Measurements from ENCODE around the gene WBP2.

WBP2 gene

DNA sequence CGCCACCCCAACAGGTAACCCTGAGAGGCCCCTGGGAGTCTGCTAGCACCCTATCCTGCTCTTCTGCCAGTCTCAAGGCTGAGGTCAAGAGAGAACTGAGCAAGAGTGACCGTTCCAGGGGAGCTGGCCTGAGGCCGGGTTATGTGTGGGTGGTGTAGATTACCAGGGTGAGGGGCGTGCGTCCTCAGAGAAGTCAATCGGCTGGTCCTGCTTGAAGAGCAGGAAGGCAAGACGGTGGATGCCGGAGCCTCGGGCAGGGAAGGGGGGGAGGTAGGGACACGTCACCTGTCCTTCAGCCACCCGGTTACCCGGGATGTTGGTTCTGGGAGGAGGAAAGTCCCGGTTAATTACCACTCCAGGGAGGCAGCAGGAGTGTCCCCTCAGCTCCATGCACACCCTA is 44.2 kb upstream of the WBP2 start:
- H3K4me3 ChIP-seq (ENCODE audit: low read depth, low read length): no peak overlapping the region
- no peak for DNase-seq (ENCODE audit: low read depth)
- TF ChIP-seq, protein P1, sequence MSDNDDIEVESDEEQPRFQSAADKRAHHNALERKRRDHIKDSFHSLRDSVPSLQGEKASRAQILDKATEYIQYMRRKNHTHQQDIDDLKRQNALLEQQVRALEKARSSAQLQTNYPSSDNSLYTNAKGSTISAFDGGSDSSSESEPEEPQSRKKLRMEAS (IDR thresholded peaks at IDR 0.05; ENCODE audit: low read depth, low read length): no peak
- TF ChIP-seq POLR2A (IDR thresholded peaks at IDR 0.05; ENCODE audit: extremely low read depth, insufficient read length) (no peak), MYC (IDR thresholded peaks at IDR 0.05; ENCODE audit: low read depth, low read length) (no peak)
- TF ChIP-seq, protein P2, sequence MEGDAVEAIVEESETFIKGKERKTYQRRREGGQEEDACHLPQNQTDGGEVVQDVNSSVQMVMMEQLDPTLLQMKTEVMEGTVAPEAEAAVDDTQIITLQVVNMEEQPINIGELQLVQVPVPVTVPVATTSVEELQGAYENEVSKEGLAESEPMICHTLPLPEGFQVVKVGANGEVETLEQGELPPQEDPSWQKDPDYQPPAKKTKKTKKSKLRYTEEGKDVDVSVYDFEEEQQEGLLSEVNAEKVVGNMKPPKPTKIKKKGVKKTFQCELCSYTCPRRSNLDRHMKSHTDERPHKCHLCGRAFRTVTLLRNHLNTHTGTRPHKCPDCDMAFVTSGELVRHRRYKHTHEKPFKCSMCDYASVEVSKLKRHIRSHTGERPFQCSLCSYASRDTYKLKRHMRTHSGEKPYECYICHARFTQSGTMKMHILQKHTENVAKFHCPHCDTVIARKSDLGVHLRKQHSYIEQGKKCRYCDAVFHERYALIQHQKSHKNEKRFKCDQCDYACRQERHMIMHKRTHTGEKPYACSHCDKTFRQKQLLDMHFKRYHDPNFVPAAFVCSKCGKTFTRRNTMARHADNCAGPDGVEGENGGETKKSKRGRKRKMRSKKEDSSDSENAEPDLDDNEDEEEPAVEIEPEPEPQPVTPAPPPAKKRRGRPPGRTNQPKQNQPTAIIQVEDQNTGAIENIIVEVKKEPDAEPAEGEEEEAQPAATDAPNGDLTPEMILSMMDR (IDR thresholded peaks at IDR 0.05; ENCODE audit: low read depth, low read length): no peak

DNA sequence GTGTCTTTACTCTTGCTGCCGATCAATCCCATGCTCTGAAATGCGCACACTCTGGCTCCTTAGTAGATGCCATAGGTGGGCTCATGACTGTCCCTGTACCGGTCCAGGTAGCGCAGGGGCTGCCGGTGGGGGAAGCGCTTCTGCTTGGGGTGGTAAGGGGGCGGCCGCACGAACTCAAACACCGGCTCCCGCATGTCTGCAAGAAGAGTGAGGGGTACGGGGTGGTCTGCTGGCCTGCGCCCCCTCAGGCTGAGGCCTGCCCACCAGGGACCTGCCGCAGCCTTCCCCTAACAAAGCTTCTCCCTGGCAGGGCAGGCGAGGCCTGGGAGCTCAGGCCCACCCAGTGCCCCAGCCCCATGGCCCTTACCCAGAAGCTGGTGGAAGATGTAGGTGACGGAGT is 43.7 kb upstream of the WBP2 start:
- TF ChIP-seq POLR2A (IDR thresholded peaks at IDR 0.05; ENCODE audit: extremely low read depth, insufficient read length) (no peak), MYC (IDR thresholded peaks at IDR 0.05; ENCODE audit: low read depth, low read length) (no peak)
- TF ChIP-seq, protein P1 (IDR thresholded peaks at IDR 0.05; ENCODE audit: low read depth, low read length): no peak
- TF ChIP-seq, protein P2 (IDR thresholded peaks at IDR 0.05; ENCODE audit: low read depth, low read length): no peak
- no peak for DNase-seq (ENCODE audit: low read depth)
- H3K4me3 ChIP-seq (ENCODE audit: low read depth, low read length): no peak overlapping the region

DNA sequence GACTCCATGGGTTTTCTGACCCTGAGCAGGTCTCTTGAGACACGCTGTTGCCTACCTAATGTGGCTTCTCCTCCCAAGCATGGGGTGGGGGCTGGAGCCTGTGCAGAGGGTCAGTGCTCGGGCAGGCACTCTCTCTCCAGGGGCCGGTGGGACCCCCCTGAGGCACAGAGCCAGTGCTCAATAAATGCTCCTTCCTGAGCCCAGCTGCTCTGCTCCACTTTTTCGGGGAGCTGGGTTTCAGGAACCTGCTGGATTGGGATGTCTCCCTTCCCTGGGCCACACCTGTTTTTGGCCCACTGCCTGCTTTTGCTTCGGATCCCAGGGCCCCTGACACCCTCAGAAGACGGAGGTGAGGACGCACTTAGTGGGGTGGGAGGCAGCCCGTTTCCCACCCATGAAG is 42.9 kb upstream of the WBP2 start:
- no peak for DNase-seq (ENCODE audit: low read depth)
- TF ChIP-seq, protein P1 (IDR thresholded peaks at IDR 0.05; ENCODE audit: low read depth, low read length): no peak
- TF ChIP-seq POLR2A (IDR thresholded peaks at IDR 0.05; ENCODE audit: extremely low read depth, insufficient read length): no peak
- no peak for TF ChIP-seq MYC (IDR thresholded peaks at IDR 0.05; ENCODE audit: low read depth, low read length)

DNA sequence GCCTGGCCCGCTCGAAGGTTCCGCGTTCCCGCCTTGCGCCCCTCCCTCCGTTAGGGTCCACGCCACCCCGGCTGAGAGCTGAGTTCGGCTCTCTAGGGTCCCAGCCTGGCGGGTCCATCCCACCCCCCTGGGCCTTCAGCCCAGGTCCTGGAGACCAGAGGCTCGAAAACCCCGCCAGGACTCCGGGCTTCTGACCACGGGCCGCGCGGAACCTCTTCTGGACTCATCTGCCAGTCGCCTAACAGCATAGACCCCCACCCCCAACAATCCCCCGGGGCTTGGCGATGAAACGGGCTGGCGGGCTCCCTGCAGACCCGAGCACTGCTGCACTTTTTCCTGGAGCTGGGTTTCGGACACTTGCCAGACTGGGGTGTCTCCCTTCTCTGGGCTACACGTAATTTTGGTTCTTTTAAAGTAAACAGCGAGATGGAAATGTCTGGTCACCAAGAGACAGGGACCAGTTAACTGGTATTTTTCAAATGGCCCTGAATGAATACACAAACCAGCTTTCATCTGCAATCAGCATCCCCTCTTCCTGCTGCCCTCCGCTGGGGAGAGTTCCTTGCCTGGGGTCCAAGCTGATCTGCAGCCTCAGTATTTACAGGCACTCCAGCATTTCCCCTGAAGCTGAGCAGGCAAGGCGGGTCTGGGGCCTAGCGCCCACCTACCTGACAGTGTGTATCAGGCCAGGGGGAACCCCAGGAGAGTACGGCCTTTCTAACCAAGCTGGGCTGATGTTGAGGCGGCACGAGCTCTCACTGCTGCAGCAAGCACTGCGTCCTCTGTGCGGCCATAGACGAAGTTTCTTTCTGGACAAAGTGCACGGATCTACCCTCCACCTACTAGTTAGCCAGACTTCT is 42.3 kb upstream of the WBP2 start:
- no peak for DNase-seq (ENCODE audit: low read depth)
- no peak overlapping the region for H3K4me3 ChIP-seq (ENCODE audit: low read depth, low read length)

More for the DNA sequence above, 42.9 kb upstream of the WBP2 start:
- H3K4me3 ChIP-seq (ENCODE audit: low read depth, low read length): no peak overlapping the region

DNA sequence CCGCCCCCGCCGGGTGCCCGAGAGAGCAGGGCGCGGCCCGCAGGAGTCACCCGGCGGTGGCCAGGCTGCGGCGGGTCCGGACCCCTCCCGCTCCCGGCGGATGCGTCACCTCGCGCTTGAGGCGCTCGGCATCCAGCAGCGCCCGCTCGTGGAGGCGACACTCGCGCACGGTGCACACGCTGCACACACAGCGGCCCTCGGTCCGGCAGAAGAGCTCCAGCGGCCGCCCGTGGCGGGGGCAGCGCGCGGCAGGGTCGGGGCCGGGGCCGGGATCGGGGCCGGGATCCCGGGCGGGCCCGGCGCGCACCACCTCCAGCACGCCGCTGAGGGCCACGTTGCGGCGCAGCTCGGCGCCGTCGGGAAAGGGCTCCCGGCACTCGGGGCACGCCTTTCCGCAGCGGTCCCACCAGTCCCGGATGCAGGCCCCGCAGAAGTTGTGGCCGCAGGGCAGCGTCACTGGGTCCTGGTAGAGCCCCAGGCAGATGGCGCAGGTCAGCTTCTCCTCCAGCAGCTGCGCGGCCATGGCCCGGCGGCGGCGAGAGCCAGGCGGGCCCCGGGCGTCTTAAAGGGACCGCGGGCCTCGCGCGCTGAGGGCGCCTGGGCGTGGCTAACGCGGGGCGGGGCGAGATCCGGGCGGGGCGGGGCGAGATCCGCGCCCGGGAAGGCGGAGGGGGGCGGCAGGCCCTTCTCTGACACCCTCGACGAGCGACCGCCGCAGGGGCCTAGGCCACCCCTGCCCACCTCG is 41.5 kb upstream of the WBP2 start, which contains the start of gene TRIM65:
TSS of gene TRIM65 (minus strand) at position 537 of the 745 bp plus-strand sequence. CDS start at position 523, 14 bp downstream.
- DNase-seq (ENCODE audit: low read depth): peak; percentile 86
- TF ChIP-seq, protein P2 (IDR thresholded peaks at IDR 0.05; ENCODE audit: low read depth, low read length): no peak
- peak; percentile 84 for TF ChIP-seq POLR2A (IDR thresholded peaks at IDR 0.05; ENCODE audit: extremely low read depth, insufficient read length)
- TF ChIP-seq MYC (IDR thresholded peaks at IDR 0.05; ENCODE audit: low read depth, low read length): peak; percentile 46
- TF ChIP-seq, protein P1 (IDR thresholded peaks at IDR 0.05; ENCODE audit: low read depth, low read length): peak; percentile 47

More for the DNA sequence above, 42.3 kb upstream of the WBP2 start:
- TF ChIP-seq MYC (IDR thresholded peaks at IDR 0.05; ENCODE audit: low read depth, low read length): no peak
- TF ChIP-seq, protein P1 (IDR thresholded peaks at IDR 0.05; ENCODE audit: low read depth, low read length): no peak
- TF ChIP-seq, protein P2 (IDR thresholded peaks at IDR 0.05; ENCODE audit: low read depth, low read length): no peak
- no peak for TF ChIP-seq POLR2A (IDR thresholded peaks at IDR 0.05; ENCODE audit: extremely low read depth, insufficient read length)

More for the DNA sequence above, 41.5 kb upstream of the WBP2 start, which contains the start of gene TRIM65:
- H3K4me3 ChIP-seq (ENCODE audit: low read depth, low read length): peak within 1 kb of the TSS; percentile 75

Measured in NB4 (cell line).